HG03460 (cell line): ENCODE measurements around the gene RNF19B.
"Not testable (repeated sequence)": the region's sequence is repeated elsewhere in the genome, so short reads cannot be mapped to it uniquely, and the experiment has no call there.

Experiments used
- ATAC-seq: cut with Tn5 transposase; IDR thresholded peaks from one replicate; pipeline ENCODE4 v1.9.1; 2021; ENCODE audit not compliant: unreplicated experiment

The RNF19B gene

GRCh38 chr1:32933742-32934322, 30.8 kb downstream of the RNF19B start:
- no peak for ATAC-seq

- no peak for ATAC-seq
Observed at GRCh38 chr1:32931760-32932159, 32.8 kb downstream of the RNF19B start.

GRCh38 chr1:32929366-32929765, 35.2 kb downstream of the RNF19B start:
- ATAC-seq = no peak

- no peak for ATAC-seq
Observed at GRCh38 chr1:32928715-32929114, 35.9 kb downstream of the RNF19B start.

- no peak for ATAC-seq
Observed at GRCh38 chr1:32928285-32928684, 36.3 kb downstream of the RNF19B start.

- ATAC-seq = no peak
Observed at GRCh38 chr1:32927441-32927840, 37.2 kb downstream of the RNF19B start.

GRCh38 chr1:32926562-32926961, 38.0 kb downstream of the RNF19B start:
- ATAC-seq = no peak

GRCh38 chr1:32925403-32926162, 39.0 kb downstream of the RNF19B start:
- no peak for ATAC-seq

- ATAC-seq = no peak
Observed at GRCh38 chr1:32924881-32925344, 39.7 kb downstream of the RNF19B start.

GRCh38 chr1:32920833-32921232, 43.8 kb downstream of the RNF19B start:
- ATAC-seq = no peak

- no peak for ATAC-seq
Observed at GRCh38 chr1:32919811-32920733, 44.5 kb downstream of the RNF19B start.

- ATAC-seq = no peak
Observed at GRCh38 chr1:32918179-32918578, 46.4 kb downstream of the RNF19B start.

- no peak for ATAC-seq
Observed at GRCh38 chr1:32917521-32917920, 47.1 kb downstream of the RNF19B start.

- ATAC-seq = no peak
Observed at GRCh38 chr1:32915766-32916706, 48.6 kb downstream of the RNF19B start.

GRCh38 chr1:32910319-32910718, 54.3 kb downstream of the RNF19B start:
- no peak for ATAC-seq

GRCh38 chr1:32907435-32907834, 57.2 kb downstream of the RNF19B start:
- ATAC-seq = no peak

GRCh38 chr1:32906654-32907053, 58.0 kb downstream of the RNF19B start:
- no peak for ATAC-seq

- not testable (repeated sequence) for ATAC-seq
Observed at GRCh38 chr1:32905588-32905987, 59.0 kb downstream of the RNF19B start.

- no peak for ATAC-seq
Observed at GRCh38 chr1:32904797-32905196, 59.8 kb downstream of the RNF19B start.

- no peak for ATAC-seq
Observed at GRCh38 chr1:32903991-32904785, 60.4 kb downstream of the RNF19B start.
